ENCODE data around the gene CCDC201.
"Not testable (repeated sequence)": the region's sequence is repeated elsewhere in the genome, so short reads cannot be mapped to it uniquely, and the experiment has no call there.

Gene CCDC201

DNA sequence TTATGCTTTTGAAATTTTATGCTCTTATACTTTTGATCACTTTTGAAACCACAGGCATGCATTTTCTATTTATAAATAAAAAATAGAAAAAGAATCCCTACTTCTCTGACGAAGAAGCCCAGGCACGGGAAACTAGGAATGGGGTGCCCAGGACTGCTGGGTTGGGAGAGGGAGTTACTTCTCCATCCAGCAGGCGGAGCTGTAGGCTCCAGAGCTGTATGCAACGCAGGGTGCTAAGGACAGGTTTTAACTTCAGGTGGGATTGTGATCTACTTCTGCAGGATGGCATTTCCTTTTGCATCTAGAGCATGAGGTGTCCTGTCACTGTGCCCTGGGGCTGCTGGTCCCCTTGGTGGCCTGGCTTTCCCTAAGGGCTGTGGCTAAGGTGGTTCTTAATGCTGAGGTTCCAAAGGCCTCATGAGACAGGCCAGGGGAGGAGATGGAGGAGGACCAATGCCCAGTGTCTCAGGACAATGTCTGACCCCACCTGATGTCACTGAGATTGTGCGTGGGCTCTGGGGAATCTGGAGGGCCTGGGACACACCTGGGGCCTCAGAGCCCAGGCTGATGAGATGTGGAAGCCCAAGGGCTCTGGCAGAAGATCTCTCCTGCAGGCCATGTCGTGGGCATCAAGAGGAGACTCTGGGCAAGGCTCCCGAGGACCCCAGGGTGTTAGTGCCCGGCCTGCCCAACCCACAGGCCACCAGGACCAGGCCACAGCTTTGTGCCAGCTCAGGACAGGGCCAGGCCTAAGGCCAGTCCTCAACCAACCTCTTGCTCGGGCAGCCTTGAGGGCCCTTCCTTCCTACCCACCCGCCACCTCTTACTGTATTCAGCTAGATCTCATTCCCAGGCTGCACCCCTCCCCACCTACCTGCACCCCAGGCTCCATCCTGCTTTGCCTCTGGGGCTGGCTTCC, 507 bp downstream of the CCDC201 start:
- DNase-seq: no peak

DNA sequence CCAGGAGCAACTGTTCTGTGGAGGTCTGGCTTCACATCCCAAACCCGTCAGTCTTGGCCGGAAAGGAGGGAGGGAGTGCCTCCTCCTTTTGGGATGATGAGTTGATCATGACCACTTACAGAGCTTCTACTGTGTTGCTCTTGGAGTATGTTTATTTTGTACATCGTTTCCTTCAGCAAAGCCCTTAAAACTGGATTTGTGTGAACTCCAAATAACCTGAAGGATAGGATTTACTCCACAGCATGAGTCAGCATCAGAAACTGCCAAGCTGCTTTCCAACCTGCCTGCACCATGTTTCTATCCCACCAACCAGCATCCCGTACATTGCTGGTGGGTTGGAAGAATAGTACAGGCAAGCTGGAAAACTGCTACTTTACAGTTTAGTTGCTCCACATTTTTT, 3.5 kb downstream of the CCDC201 start:
- DNase-seq: no peak

DNA sequence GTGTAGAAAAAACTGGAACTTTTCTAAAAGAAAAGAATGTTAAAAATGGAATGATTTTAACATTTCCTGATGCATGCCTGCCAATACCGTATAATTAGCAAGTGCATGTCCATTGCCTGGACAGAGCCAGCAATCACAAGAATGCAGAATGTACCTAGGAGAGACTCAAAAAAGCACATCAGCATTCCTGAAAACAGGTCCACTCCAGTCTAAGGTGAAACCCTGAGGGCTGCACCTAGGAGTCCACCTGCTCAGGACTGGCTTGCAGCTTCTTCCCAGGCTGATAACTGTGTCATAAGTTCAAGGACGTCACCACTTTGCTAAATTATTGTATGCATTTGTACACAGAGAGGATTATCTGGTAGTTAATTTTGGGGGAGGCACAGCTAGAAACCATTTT, 5.4 kb downstream of the CCDC201 start:
- DNase-seq: no peak

- DNase-seq: no peak
Measured at GRCh38 chr7:45865594-45866410, 7.1 kb downstream of the CCDC201 start.

DNA sequence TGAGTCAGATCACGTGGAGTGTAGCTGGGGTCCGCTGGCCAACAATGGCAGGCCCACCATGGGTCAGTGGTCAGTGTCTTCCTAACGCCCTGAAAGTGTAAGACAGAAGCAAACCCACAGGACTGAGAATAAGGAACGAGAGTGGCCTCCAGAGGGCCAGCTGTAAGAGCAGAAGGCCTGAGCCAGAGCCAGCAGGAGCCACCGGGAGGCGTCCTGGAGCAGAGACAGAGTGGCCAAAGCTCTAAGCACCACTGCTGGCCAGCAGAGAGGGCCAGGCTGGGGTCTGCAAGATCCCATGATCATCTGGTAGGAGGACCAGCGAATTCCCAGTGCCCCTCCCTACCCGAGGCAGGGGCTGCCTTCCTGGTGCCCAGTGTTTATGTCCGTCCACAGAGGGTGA, 9.2 kb downstream of the CCDC201 start:
- no peak for DNase-seq

- not testable (repeated sequence) for DNase-seq
Measured at GRCh38 chr7:45856888-45857287, 16.0 kb downstream of the CCDC201 start.

GRCh38 chr7:45855680-45856079, 17.2 kb downstream of the CCDC201 start:
- DNase-seq: not testable (repeated sequence)

GRCh38 chr7:45853491-45853890, 19.4 kb downstream of the CCDC201 start:
- DNase-seq: not testable (repeated sequence)

GRCh38 chr7:45852984-45853383, 19.9 kb downstream of the CCDC201 start:
- DNase-seq: not testable (repeated sequence)

DNA sequence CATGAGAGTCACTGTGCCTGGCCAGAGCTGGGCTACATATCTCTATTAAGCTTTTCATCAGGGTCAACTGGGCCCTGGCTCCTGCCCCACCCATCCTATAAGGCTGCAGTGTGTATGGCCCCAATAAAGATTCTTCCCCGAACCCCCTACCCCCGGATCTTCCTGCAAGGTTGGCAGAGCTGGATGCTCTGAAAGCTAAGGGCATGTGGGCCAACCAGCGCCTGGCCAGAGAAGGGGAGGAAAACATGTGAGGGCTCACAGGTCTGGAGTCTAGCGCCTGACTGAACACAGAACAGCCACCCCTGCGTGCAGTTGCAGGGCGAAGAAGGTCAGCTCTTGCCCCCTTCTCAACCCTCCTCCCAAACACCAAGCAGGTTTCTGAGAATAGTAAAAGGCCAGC, 24.1 kb downstream of the CCDC201 start:
- not testable (repeated sequence) for DNase-seq

DNA sequence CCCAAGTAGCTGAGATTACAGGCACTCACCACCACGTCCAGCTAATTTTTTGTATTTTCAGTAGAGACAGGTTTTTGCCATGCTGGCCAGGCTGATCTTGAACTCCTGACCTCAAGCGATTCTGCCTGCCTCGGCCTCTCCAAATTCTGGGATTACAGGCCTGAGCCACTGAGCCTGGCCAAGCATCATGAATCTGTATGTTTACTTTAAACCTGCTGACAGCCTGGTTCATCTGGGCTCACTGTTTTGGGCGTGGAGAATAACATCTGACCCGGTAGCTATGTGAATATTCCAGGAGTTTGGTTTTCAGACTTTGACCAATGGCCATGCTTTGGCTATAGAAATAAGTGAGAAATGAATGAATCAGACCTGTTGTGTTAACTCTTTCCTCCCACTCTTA, 26.3 kb downstream of the CCDC201 start:
- not testable (repeated sequence) for DNase-seq

- not testable (repeated sequence) for DNase-seq
Measured at GRCh38 chr7:45841926-45842717, 30.8 kb downstream of the CCDC201 start.

GRCh38 chr7:45838852-45839251, 34.0 kb downstream of the CCDC201 start:
- DNase-seq: not testable (repeated sequence)

DNA sequence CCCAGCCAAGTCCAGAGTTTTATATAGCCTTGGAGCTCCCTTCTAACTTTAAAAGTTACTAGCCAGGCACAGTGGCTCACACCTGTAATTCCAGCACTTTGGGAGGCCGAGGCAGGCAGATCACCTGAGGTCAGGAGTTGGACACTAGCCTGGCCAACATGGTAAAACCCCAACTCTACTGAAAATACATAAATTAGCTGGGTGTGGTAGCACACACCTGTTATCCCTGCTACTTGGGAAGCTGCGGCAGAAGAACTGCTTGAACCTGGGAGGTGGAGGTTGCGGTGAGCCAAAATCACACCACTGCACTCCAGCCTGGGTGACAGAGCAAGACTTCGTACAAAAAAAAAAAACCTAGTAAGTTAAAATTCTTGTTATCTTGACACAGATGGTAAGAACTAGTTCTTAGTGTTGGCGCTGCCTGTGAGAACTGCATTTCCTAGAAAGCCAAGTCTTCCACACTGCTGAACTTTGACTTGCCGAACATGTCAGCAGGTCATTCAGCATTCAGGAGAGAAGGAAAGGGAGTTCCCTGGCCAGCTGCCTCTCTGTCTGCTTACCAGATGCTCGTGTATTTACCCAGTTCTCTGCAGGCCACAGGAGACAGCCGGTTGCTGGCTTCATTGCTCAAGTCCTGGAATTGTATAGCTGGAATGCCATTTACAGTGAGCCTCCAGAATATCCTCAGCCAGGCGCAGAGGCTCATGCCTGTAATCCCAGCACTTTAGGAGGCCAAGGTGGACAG, 40.3 kb downstream of the CCDC201 start:
- not testable (repeated sequence) for DNase-seq

DNA sequence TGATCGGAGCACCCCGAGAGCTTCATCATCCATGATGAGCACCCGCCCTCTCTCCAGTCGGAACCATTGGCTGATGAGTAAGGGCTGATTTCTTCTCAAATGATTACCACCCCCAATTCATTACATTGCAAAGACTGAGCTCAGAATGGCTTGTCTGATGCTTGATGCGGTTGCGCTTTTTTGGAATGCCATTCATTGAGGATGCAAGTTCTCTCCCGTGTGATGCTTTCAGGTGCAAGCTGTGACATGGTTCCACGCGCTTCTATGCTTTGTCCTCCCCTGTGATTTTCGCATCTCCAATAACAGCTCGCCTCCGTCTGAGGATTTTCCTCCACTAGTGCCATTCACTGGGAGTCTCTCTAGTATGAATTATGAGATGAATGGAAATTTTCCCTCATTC, 43.0 kb downstream of the CCDC201 start:
- not testable (repeated sequence) for DNase-seq

- not testable (repeated sequence) for DNase-seq
Measured at GRCh38 chr7:45827731-45828130, 45.2 kb downstream of the CCDC201 start.

DNA sequence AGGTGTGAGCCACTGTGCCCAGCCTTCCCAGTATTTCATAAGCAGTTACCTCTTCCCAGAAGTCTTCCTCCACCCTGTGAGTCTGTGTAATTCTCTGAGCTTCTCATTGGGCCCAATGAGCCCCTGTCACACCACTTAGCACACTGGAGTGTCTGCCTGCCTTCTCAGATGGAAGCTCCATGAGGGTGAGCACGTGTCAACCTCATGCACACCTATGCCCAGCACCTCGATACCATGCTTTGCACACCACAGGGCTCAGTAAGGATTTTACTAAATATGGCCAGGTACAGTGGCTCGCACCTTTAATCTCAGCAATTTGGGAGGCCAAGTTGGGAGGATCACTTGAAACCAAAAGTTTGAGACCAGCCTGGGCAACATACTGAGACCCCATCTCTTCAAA, 46.3 kb downstream of the CCDC201 start:
- not testable (repeated sequence) for DNase-seq

DNA sequence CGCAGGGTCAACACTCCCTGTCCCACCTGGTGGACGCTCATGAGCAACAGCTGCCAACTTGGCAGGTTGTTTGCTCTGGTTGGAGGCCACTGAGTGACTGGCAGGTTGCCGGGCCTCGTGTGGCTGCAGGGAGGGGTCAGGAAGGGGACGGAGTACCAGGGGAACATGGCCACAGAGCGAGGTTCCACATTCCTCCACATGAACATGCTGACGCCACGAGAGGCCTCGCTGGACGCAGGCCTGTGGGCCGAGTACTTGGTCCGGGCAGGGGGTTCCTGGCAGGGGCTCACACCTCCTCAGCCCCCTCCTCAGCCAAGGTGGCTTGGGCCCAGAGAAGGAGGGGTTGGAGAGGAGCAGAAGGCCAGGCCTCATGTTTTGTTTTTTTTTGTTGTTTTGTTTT, 54.1 kb downstream of the CCDC201 start:
- DNase-seq: not testable (repeated sequence)

DNA sequence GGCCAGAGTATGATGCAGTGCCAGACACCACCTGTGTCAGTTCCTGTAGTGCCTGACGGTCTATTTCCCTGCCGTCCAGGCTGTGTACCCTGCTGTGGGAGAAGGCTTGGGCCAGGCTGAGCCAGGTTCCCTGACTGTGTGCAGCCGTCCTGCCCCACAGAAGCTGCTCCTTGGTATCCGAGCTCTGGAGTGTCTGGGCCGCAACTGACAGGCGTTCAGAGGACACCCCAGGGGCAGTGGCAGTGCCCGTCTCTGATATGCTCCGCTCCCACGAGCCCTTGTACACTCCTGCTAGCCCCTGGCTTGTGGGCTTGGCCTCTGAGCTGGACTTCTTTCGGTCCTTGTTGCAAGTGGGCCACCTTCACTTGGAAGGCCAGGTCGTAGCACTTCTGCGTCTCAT, 55.0 kb downstream of the CCDC201 start:
- not testable (repeated sequence) for DNase-seq

- DNase-seq: not testable (repeated sequence)
Measured at GRCh38 chr7:45817016-45817415, 55.9 kb downstream of the CCDC201 start.

- DNase-seq: not testable (repeated sequence)
Measured at GRCh38 chr7:45814216-45815118, 58.4 kb downstream of the CCDC201 start.
